ENCODE measurements around the gene FAM135A. TPM values are rescaled to one million over a fixed set of nuclear protein-coding genes. Genes with fewer than 3 reads are reported as not detected.

Gene FAM135A
- total and polyA plus RNA-seq, 2 of the 13 experiments (the other 11 are each of a cell fraction or from before 2014, with no cell fraction given): 26.9 to 31.5 TPM

DNA sequence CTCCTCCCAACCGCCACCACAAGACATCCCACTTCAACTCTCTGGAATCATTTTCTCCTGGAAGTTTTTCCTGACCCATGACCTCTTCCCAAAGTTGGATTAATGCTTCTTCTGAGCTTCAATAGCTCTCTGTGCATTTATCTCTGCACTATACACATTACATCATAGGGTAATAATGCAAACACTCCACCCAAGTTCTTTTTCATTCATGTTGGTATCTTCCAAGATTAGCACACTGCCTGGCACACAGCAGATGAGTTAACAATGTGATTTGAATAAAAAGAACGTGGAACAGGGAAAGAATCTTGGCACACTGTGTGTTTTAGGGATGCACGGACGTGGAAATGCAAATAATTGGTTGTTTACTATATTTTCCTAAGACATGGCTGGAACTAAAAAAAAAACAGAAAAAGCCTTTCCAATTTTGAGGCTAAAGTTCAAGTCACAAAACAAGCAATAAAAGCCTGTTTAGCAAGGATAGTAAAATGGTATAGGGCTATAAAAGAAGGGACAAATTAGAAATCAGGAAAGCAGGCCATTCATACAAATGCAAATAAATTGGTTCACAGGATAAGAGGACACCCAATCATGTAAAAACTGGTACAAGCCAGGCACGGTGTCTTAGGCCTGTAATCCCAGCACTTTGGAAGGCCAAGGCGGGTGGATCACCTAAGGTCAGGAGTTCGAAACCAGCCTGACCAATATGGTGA is 1.6 kb upstream of the FAM135A start (continued):
- TF ChIP-seq, protein P1, sequence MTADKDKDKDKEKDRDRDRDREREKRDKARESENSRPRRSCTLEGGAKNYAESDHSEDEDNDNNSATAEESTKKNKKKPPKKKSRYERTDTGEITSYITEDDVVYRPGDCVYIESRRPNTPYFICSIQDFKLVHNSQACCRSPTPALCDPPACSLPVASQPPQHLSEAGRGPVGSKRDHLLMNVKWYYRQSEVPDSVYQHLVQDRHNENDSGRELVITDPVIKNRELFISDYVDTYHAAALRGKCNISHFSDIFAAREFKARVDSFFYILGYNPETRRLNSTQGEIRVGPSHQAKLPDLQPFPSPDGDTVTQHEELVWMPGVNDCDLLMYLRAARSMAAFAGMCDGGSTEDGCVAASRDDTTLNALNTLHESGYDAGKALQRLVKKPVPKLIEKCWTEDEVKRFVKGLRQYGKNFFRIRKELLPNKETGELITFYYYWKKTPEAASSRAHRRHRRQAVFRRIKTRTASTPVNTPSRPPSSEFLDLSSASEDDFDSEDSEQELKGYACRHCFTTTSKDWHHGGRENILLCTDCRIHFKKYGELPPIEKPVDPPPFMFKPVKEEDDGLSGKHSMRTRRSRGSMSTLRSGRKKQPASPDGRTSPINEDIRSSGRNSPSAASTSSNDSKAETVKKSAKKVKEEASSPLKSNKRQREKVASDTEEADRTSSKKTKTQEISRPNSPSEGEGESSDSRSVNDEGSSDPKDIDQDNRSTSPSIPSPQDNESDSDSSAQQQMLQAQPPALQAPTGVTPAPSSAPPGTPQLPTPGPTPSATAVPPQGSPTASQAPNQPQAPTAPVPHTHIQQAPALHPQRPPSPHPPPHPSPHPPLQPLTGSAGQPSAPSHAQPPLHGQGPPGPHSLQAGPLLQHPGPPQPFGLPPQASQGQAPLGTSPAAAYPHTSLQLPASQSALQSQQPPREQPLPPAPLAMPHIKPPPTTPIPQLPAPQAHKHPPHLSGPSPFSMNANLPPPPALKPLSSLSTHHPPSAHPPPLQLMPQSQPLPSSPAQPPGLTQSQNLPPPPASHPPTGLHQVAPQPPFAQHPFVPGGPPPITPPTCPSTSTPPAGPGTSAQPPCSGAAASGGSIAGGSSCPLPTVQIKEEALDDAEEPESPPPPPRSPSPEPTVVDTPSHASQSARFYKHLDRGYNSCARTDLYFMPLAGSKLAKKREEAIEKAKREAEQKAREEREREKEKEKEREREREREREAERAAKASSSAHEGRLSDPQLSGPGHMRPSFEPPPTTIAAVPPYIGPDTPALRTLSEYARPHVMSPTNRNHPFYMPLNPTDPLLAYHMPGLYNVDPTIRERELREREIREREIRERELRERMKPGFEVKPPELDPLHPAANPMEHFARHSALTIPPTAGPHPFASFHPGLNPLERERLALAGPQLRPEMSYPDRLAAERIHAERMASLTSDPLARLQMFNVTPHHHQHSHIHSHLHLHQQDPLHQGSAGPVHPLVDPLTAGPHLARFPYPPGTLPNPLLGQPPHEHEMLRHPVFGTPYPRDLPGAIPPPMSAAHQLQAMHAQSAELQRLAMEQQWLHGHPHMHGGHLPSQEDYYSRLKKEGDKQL (CRISPR knock-in tag; IDR thresholded peaks at IDR 0.05; ENCODE audit: low read depth): no peak
- TF ChIP-seq, protein P2, sequence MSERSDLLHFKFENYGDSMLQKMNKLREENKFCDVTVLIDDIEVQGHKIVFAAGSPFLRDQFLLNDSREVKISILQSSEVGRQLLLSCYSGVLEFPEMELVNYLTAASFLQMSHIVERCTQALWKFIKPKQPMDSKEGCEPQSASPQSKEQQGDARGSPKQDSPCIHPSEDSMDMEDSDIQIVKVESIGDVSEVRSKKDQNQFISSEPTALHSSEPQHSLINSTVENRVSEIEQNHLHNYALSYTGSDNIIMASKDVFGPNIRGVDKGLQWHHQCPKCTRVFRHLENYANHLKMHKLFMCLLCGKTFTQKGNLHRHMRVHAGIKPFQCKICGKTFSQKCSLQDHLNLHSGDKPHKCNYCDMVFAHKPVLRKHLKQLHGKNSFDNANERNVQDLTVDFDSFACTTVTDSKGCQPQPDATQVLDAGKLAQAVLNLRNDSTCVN (CRISPR knock-in tag; IDR thresholded peaks at IDR 0.05; ENCODE audit: borderline replicate concordance): no peak
- TF ChIP-seq MYC (CRISPR knock-in tag; IDR thresholded peaks at IDR 0.05; ENCODE audit: borderline replicate concordance) (no peak), PAF1 (CRISPR knock-in tag; IDR thresholded peaks at IDR 0.05) (no peak), RFXANK (CRISPR knock-in tag; IDR thresholded peaks at IDR 0.05) (no peak), ARNT (IDR thresholded peaks at IDR 0.05) (no peak), ZNF709 (CRISPR knock-in tag; IDR thresholded peaks at IDR 0.05) (no peak), REL (CRISPR knock-in tag; conservative IDR thresholded peaks at IDR 0.05) (no peak), HOXA5 (CRISPR knock-in tag; IDR thresholded peaks at IDR 0.05) (no peak), ISX (CRISPR knock-in tag; conservative IDR thresholded peaks at IDR 0.05) (no peak), ZNF3 (CRISPR knock-in tag; IDR thresholded peaks at IDR 0.05) (no peak), MBNL3 (CRISPR knock-in tag; conservative IDR thresholded peaks at IDR 0.05) (no peak), SMAD9 (CRISPR knock-in tag; IDR thresholded peaks at IDR 0.05) (no peak)
- TF ChIP-seq, protein P3, sequence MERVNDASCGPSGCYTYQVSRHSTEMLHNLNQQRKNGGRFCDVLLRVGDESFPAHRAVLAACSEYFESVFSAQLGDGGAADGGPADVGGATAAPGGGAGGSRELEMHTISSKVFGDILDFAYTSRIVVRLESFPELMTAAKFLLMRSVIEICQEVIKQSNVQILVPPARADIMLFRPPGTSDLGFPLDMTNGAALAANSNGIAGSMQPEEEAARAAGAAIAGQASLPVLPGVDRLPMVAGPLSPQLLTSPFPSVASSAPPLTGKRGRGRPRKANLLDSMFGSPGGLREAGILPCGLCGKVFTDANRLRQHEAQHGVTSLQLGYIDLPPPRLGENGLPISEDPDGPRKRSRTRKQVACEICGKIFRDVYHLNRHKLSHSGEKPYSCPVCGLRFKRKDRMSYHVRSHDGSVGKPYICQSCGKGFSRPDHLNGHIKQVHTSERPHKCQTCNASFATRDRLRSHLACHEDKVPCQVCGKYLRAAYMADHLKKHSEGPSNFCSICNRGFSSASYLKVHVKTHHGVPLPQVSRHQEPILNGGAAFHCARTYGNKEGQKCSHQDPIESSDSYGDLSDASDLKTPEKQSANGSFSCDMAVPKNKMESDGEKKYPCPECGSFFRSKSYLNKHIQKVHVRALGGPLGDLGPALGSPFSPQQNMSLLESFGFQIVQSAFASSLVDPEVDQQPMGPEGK (CRISPR knock-in tag; IDR thresholded peaks at IDR 0.05): no peak
- TF ChIP-seq, protein P4, sequence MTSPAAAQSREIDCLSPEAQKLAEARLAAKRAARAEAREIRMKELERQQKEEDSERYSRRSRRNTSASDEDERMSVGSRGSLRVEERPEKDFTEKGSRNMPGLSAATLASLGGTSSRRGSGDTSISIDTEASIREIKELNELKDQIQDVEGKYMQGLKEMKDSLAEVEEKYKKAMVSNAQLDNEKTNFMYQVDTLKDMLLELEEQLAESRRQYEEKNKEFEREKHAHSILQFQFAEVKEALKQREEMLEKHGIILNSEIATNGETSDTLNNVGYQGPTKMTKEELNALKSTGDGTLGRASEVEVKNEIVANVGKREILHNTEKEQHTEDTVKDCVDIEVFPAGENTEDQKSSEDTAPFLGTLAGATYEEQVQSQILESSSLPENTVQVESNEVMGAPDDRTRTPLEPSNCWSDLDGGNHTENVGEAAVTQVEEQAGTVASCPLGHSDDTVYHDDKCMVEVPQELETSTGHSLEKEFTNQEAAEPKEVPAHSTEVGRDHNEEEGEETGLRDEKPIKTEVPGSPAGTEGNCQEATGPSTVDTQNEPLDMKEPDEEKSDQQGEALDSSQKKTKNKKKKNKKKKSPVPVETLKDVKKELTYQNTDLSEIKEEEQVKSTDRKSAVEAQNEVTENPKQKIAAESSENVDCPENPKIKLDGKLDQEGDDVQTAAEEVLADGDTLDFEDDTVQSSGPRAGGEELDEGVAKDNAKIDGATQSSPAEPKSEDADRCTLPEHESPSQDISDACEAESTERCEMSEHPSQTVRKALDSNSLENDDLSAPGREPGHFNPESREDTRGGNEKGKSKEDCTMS (CRISPR knock-in tag; conservative IDR thresholded peaks at IDR 0.05): no peak
- TF ChIP-seq, protein P5, sequence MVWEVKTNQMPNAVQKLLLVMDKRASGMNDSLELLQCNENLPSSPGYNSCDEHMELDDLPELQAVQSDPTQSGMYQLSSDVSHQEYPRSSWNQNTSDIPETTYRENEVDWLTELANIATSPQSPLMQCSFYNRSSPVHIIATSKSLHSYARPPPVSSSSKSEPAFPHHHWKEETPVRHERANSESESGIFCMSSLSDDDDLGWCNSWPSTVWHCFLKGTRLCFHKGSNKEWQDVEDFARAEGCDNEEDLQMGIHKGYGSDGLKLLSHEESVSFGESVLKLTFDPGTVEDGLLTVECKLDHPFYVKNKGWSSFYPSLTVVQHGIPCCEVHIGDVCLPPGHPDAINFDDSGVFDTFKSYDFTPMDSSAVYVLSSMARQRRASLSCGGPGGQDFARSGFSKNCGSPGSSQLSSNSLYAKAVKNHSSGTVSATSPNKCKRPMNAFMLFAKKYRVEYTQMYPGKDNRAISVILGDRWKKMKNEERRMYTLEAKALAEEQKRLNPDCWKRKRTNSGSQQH (CRISPR knock-in tag; IDR thresholded peaks at IDR 0.05; ENCODE audit: low read depth): no peak
